A204.1 (cell line): ENCODE results near the gene PRPSAP2.
"Not testable (repeated sequence)": the region's sequence is repeated elsewhere in the genome, so short reads cannot be mapped to it uniquely, and the experiment has no call there.

ENCODE experiments used
- FAIRE-seq: peaks from 2 replicates; lab custom pipeline; 2012; peaks lifted over from hg19 to GRCh38; lab: Jason Lieb, UNC

The PRPSAP2 gene

GRCh38 chr17:18944646-18945045 lies 86.7 kb downstream of the PRPSAP2 start:
- FAIRE-seq = no peak

GRCh38 chr17:18946536-18946935 lies 88.6 kb downstream of the PRPSAP2 start:
- no peak for FAIRE-seq

- FAIRE-seq = no peak
Observed at GRCh38 chr17:18947866-18948265, 89.9 kb downstream of the PRPSAP2 start.

GRCh38 chr17:18948476-18949006 lies 90.6 kb downstream of the PRPSAP2 start:
- FAIRE-seq = no peak

- no peak for FAIRE-seq
Observed at GRCh38 chr17:18949566-18949965, 91.6 kb downstream of the PRPSAP2 start.

- no peak for FAIRE-seq
Observed at GRCh38 chr17:18950346-18950745, 92.4 kb downstream of the PRPSAP2 start.

GRCh38 chr17:18950944-18951905 lies 93.3 kb downstream of the PRPSAP2 start:
- no peak for FAIRE-seq

GRCh38 chr17:18951941-18952842 lies 94.3 kb downstream of the PRPSAP2 start, which contains the start of gene SLC5A10:
Gene SLC5A10, plus strand, starts transcription at chr17:18952165. Its CDS starts 41 bp downstream, at chr17:18952206.
- FAIRE-seq = no peak

- no peak for FAIRE-seq
Observed at GRCh38 chr17:18953231-18953728, 95.3 kb downstream of the PRPSAP2 start.

- no peak for FAIRE-seq
Observed at GRCh38 chr17:18954321-18954720, 96.4 kb downstream of the PRPSAP2 start.

- no peak for FAIRE-seq
Observed at GRCh38 chr17:18955009-18955408, 97.1 kb downstream of the PRPSAP2 start.

GRCh38 chr17:18956021-18956420 lies 98.1 kb downstream of the PRPSAP2 start:
- not testable (repeated sequence) for FAIRE-seq

- no peak for FAIRE-seq
Observed at GRCh38 chr17:18956581-18956980, 98.7 kb downstream of the PRPSAP2 start.

GRCh38 chr17:18957831-18958230 lies 99.9 kb downstream of the PRPSAP2 start:
- FAIRE-seq = no peak

- FAIRE-seq = no peak
Observed at GRCh38 chr17:18958611-18959010, 100.7 kb downstream of the PRPSAP2 start.

GRCh38 chr17:18959071-18959844 lies 101.3 kb downstream of the PRPSAP2 start:
- FAIRE-seq = no peak

GRCh38 chr17:18959845-18960240 lies 101.9 kb downstream of the PRPSAP2 start:
- no peak for FAIRE-seq

- no peak for FAIRE-seq
Observed at GRCh38 chr17:18960241-18960665, 102.3 kb downstream of the PRPSAP2 start.

GRCh38 chr17:18960803-18961511 lies 103.0 kb downstream of the PRPSAP2 start:
- FAIRE-seq = no peak

GRCh38 chr17:18961634-18962493 lies 103.9 kb downstream of the PRPSAP2 start:
- no peak for FAIRE-seq
